HG02884 (cell line): ENCODE measurements around the gene MAGI3.

Source experiments
- ATAC-seq: cut with Tn5 transposase; IDR thresholded peaks from one replicate; pipeline ENCODE4 v1.9.1; 2021; ENCODE audit warnings: mild to moderate bottlenecking, moderate library complexity; ENCODE audit not compliant: unreplicated experiment

The MAGI3 gene

DNA sequence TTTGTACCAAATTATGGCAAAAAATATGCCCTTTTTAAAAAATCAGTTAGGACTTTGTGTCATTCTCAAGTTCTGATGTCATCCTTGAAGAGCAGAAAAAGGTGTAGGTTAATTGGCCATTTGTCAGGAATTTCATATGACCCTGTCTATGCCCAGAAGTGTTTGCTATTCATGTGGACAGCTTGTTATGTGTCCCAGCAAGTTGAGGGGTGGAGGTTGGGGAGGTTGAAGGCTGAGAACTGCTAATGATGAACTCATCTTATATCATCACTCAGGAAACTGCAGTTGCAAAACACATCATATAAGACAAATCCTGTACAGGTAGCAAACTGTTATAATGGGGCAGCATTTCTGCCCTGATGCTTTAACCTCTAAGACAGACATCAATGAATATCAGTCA, 262.5 kb downstream of the MAGI3 start:
- ATAC-seq: no peak

DNA sequence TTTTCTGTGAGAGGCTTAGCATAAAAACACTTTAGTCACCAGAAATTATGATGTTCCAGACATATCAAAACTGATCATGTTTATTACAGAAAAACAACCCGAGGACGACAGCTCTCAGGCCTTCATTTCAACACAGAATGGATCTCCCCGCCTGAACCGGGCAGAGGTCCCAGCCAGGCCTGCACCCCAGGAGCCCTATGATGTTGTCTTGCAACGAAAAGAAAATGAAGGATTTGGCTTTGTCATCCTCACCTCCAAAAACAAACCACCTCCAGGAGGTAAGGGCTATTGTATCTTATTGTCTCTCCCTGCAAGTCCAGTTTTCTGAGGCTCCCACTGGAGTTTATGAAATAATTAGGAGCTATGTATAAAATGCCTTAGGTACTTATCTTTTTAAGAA, 263.4 kb downstream of the MAGI3 start:
- no peak for ATAC-seq

DNA sequence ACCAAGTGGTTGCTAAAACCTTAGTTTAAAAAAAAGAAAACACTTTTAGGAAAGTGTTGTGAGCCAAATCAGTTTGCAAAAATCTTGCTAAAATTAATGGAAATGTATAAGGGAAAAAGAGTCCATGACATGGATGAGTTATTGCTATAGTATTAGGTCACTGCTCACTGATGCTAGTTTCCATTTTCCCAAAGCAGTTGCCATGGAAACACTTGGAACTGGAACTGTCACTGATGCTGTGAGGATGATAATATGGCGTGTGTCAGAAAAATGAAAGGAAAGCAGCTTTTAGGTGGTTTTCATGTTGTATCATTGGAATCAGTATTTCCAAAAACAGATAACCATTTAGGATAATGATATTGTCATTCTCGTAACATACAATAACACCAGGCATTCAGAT, 264.6 kb downstream of the MAGI3 start:
- ATAC-seq: no peak

DNA sequence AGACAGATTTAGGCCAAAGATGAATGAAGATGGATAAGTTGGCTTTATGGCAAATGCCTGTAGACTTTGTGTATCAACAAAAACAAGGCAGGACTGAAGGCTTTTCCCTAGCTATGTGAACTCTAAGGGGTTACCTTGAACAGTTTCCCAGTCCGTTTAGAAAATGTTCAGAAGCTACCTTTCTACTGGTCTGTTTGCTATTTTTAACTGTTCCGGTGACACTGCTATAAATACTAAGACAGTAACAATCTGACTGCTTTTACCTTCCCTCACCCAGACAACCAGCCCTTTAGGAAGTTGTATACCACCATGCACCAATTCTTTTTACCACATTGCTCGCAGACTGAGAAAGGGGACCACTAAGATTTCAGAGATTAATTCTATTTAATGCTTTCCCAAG, 266.8 kb downstream of the MAGI3 start:
- no peak for ATAC-seq

DNA sequence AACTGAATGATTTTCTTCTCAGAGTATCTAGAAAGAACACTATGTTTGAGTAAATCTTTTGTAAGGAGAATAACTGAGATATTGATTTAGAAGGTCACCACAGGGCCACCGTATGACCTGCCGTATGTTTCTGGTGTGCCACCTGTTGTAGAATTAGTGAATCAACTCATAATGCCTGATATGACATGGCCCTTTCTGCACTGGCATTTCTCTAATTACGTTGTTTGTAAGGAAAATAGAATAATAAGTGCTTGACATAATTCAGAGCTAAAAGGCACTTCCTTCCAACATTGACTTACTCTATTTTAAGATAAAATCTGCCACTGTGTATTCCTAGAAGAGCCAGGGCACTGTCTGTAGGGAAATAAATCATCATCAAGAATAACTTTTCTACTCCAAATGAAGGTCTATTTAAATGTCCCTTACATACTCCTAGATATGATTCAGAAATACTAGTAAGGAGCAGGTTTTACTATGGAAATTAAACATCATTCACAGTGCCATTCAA, 267.3 kb downstream of the MAGI3 start:
- no peak for ATAC-seq

DNA sequence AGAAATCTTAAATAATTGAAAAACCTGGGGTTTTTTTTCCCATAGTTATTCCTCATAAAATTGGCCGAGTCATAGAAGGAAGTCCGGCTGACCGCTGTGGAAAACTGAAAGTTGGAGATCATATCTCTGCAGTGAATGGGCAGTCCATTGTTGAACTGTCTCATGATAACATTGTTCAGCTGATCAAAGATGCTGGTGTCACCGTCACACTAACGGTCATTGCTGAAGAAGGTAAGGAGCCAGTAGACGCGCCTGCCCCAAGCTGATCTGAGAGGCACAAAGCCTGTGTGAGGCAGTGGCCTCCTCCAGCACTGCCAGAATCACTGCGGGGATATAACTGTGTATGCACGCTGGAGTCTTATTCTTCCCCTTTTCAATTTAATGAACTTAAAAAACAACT, 268.7 kb downstream of the MAGI3 start:
- ATAC-seq: no peak

DNA sequence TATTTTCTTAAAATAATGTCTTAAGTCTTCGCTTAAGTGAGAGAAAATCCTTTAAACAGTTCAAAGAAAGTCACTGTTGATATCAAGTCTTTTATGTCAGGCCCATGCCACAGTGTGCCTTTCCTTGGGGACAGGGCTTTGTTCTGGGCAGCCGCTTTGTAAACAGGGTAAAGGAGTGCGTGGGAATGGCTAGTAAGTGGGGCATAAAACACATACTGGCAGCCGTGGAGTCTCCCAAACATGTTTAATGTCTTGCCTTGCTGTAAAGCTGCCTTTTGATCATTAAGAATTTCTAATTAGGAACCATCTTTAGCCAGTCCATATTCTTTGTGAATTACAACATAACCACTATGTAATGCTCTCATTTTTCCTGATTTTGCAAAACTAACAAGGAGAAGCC, 269.2 kb downstream of the MAGI3 start:
- ATAC-seq: no peak

DNA sequence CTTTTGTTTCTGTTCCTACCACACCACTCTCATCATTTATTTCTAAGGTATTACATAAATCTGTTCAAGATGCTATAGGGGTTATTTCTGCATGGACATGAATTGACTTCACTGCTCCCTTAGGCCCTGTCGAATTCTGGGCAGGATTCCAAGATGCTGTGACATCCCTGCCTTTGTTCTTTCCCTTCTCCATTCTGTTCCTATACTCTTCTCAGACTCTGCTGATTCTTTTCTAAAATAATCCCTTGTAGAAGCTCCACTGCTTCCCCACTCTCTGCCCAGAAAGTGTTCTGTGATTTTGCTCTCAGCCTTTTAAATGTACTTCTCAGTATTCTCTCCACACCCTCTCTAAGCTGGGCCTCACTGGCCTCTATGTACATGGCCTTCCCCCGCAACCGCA, 269.8 kb downstream of the MAGI3 start:
- no peak for ATAC-seq

DNA sequence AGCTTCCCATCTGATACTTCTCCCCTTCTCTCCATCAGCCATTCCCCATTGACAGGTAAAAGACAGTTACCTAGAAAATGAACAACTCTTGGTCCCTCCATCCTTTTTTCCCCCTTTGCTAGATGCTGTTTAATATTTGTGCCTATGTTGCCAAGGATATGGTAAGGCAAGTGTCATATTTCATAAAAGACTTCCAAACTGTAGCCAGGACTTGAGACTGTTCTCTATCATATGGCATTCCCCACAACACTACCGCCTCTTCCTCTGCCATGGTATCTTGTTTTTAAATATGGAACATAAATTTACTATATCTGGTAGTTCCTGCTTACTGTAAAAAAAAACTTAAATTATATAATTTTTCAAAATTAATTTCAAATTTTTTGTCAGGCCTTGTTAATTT, 271.8 kb downstream of the MAGI3 start:
- ATAC-seq: no peak

DNA sequence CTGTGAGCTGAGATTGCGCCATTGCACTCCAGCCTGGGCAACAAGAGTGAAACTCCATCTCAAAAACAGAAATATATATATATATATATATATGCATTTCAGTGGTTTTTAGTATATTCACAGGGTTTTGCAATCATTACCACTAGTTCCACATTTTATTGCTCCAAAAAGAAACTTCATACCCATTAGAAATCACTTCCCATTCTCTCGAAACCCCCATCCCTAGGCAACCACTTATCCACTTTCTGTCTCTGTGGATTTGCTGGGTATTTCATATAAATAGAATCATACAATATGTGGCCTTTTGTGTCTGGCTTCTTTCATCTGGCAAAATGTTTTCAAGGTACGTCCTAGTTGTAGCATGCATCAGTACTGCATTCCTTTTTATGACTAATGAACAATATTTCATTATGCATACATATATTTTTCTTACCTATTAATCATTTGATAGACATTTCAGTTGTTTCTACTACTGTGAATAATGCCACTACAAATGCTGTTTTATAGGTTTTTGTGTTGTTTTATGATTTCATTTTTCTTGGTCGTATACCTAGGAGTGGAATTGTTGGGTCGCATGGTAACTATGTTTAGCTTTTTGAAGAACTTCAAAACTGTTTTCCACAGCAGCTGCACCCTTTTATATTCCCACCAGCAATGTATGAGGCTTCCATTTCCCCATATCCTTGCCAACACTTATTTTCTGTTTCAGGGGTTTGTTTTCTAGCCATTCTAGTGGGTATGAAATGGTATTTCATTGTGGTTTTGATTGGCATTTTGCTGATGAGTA, 273.0 kb downstream of the MAGI3 start:
- no peak for ATAC-seq

DNA sequence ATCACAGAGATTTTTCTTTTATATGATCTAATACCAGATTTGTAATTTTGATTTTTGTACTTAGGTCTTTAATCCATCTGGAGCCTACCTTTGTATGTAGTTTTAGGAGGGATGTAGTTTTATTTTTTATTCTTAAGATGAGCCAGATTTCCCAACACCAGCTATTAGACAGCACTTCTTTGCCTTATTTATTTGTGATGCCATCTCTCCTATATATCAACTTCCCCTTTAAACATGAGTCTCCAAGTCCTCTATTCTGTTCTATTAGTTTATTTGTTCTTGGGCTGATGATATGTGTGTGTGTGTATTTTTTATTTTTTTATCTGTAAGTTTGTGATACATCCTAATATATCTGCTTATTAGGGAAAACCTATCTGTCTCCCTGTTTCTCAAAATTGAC, 274.8 kb downstream of the MAGI3 start:
- no peak for ATAC-seq

DNA sequence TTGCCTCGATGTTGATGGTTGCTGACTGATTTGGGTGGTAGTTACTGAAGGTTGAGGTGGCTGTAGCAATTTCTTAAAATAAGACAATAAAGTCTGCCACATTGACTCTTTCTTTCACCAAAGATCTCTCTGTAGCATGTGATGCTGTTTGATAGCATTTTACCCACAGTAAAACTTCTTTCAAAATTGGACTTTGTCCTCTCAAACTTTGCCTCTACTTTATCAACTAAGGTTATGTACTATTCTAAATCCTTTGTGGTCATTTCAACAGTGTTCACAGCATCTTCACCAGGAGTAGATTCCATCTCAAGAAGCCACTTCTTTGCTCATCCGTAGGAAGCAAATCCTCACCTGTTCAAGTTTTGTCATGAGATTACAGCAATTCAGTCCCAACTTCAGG, 275.8 kb downstream of the MAGI3 start:
- ATAC-seq: no peak

DNA sequence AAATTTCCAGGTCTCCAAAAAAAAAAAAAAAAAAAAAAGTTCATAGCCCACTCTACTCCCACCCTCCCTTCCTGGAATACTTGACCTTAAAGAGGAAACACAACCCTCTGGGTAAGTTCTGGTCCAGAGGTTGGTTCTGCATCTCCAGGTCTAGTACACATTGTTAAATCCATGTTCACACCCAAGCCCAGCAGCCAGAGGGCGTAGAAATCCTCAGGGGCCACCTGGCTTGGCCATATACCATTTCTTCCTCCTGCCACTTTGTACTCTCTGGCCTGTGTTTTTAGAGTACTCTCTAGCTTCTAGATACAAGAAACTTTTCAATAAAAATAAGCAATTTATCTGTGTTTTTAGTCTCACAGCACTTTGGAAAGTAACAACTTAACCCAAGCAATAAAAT, 279.7 kb downstream of the MAGI3 start:
- no peak for ATAC-seq

DNA sequence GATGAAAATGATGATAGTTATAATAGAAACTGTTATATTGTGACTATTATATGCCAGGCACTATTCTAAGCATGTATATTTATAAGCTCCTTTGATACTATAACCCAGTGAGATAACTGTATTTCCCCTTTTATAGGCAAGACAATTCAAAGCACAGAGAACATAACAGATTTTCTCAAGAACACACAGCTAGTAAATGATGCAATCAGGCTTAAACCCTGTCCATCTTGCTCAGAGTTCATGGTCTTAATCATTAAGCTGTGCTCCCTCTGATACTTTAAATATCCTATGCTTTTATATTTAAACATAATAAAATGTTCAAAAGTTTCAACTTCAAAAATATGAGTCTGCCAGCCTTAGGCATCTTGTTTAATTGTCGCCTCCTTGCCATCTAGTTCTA, 280.3 kb downstream of the MAGI3 start:
- ATAC-seq: no peak

DNA sequence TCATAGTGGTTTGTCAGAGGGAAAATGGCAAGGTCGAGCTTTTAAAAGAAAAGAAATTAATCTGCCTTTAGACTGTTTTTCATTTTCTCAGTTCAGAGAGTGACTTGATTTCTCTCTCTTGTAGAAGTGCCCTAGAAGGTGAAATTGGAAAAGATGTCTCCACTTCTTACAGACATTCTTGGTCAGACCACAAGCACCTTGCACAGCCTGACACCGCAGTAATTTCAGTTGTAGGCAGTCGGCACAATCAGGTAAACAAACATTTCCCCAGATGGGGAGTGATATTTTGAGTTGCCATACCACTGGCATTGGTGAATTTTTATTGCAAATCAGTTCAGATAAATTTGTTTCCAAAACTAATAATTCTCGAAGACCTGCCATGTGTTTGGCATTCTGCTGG, 282.2 kb downstream of the MAGI3 start:
- ATAC-seq: no peak

DNA sequence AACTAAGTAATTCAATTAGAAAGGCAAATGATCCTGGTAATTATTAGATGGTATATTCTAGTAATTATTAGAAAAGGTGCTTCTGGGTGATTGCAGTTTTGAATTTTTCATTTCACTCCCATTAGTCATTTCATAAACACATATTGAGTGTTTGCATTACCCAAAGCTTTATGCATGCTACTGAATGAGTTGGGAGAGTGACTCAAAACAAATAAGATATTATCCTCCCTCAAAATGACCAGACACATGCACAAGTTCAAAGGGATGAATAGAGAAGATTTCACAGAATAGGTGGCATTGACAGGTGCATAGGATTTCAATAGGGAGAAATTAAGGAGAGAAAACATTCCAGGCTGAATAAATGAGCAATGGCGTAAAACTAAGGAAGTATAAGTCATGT, 284.3 kb downstream of the MAGI3 start:
- no peak for ATAC-seq

DNA sequence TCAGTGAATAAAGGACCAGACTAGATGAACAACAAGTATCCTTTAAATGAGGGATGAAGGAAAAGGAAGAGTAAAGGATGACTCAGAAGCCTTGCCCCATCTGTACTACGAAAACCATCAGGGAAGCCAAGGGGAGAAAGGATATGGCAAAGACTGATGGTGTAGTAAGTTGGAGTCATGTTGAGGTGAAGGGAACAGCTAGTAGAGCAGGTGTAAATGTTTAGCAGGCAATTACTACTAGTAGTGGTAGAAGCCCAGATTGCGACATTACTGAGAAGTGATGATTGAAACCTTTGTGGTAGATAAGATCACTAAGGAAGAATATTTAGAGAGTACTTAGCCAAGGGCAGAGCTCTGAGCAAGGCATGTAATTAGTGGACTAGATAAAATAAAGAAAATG, 285.0 kb downstream of the MAGI3 start:
- no peak for ATAC-seq

DNA sequence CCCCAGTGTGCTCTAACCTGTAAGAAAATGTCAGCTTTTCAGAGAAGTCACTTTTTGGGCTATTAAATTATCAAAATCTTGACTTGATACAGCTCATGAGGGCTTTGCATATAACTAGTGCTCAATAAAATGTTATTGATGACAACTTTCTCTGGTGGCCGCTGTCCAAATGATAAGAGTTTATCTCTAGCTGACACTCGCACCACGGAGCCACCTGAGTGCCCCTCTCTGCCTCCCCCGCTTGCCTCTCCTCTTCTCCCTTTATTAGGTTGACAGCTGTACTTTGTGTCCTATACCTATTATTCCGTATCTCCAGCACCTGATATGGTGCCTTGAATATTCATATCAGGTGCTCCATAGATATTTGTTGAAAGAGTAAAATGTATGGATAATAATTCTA, 286.2 kb downstream of the MAGI3 start:
- ATAC-seq: no peak

DNA sequence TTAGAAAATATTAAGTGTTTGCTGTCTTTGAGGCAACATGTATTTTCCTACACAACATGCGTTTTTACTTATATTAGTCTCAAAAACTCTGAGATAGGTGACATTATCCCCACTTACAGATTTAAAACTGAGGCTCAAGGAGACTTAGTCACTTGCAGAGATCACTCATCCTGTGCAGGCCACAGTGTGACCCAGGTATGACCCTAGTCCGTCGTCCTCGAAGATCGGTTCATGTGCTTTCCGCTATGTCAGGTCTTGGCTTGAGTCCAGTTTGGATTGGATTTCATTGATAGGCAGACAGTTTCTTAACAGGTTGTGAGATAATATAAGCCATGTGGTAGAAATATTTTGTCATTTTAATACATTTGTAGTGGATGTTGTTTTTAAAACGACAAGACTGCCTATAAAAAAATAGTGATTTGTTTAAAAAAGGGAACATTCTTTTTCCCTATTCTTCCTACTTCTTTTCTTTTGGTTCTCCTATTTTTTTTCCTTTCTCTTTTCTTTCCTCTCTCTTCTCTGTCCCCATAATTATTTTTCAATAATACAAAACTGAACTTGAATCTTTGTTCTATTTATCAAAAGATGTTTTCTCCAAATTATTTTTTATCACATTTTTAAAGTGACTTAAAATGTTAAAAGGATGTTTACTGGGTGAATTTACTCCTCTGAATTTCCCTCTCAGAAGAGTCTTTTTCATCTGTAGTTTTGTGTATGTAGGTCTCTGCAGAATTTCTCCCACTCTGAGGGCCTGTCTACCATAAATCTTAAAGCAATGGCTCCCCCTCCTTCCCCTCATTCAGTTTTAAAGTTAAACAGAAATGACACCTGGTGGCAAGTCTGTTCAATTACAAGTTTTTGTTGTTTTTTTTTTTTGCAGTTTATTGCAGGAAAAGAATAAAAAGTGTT, 287.2 kb downstream of the MAGI3 start:
- no peak for ATAC-seq

DNA sequence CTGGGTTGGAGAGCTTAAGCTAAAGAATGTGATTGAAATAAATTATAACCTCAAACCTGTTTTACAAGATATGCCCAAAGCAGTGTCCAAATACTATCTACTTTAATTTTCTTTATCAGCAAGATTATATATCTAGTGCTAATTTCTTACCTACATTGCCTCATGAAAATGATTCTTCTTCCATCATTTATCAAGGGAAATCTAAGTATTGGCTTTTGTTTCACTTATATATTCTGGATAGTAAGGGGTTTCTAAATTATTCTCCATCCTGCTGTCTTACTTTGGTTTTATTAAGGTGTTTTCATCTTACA, 287.8 kb downstream of the MAGI3 start:
- ATAC-seq: no peak

DNA sequence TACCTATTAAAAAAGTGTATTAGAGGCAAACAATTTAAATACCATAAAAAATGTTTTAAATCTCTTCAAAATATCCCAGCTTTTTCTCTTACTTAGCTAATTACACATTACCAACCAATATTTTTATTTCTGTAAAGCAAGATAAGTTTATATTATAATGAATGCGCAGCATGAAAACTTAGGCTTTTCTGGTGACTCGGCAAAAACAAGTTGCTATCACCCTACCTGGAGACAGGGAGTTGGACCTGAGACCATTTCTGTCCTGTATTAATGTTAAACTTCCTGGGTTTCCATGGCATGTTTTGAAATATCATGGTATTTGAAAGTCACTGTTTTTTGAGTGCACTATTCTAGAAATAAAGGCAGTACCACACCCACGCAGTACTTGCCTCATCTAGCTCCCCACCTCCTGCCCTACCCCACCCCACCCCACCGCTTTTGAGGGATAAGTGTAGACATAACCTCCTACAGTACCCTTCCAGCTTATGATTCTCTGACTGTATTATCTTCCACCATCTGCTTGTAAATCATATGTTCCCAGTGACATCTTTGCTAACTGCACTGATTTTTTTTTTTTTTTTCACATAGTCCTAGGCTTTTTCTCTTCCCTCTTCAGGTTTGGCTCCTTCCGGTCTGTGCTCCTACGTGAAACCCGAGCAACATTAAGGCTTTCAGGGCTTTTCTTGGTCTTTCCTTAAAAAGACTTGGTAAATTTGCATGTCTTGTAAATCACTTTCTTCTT, 291.5 kb downstream of the MAGI3 start:
- ATAC-seq: no peak
